Mesothelial cell of epicardium (in vitro differentiated cells): ENCODE results near the gene GLUD1. TPM values are rescaled to one million over a fixed set of nuclear protein-coding genes. Genes with fewer than 3 reads are reported as not detected.
"Not testable (repeated sequence)": the region's sequence is repeated elsewhere in the genome, so short reads cannot be mapped to it uniquely, and the experiment has no call there.

ENCODE experiments used
- DNase-seq, 2 experiments: peaks; one replicate each; pipeline ENCODE4 v3.0.0; 2021; ENCODE audit warnings: low spot score in 2 of 2; ENCODE audit not compliant: unreplicated experiment in 2 of 2
- H3K27ac Mint-ChIP-seq: 2 replicates; pipeline ENCODE4 v1.8.0; 2021; ENCODE audit warnings: mixed read lengths
- H3K27me3 Mint-ChIP-seq: 2 replicates; pipeline ENCODE4 v1.8.0; 2021; ENCODE audit warnings: low read depth, mixed read lengths
- H3K36me3 Mint-ChIP-seq: 2 replicates; pipeline ENCODE4 v1.8.0; 2021; ENCODE audit warnings: mixed read lengths
- H3K4me1 Mint-ChIP-seq: 2 replicates; pipeline ENCODE4 v1.8.0; 2021; ENCODE audit warnings: mixed read lengths
- H3K4me3 Mint-ChIP-seq: 2 replicates; pipeline ENCODE4 v1.8.0; 2021; ENCODE audit warnings: mild to moderate bottlenecking, moderate library complexity, mixed read lengths
- H3K9me3 Mint-ChIP-seq: 2 replicates; pipeline ENCODE4 v1.8.0; 2021; ENCODE audit warnings: mixed read lengths
- total RNA-seq: library from RNA; stranded (reverse); gene quantifications from 3 replicates; pipeline ENCODE4 v1.2.1, GENCODE V29; 2021
- TF ChIP-seq, protein P1 (sequence below): fragments of 200-600 bp; sonication (generic); IDR thresholded peaks from one replicate; pipeline ENCODE4 v1.5.0; 2021; ENCODE audit warnings: antibody characterized with exemption; ENCODE audit not compliant: unreplicated experiment

The GLUD1 gene
- total RNA-seq, 1 donor from 2014 or later = 52.3 TPM

- Mint-ChIP-seq H3K36me3 (peaks cover 31% of the 10 kb centered on the region), H3K9me3 (no peaks in the 10 kb centered on the region), H3K4me1 (peaks cover 4% of the 10 kb centered on the region), H3K4me3 (no peak overlapping the region), H3K27ac (no peak overlapping the region), H3K27me3 (no peaks in the 10 kb centered on the region)
- TF ChIP-seq, protein P1, sequence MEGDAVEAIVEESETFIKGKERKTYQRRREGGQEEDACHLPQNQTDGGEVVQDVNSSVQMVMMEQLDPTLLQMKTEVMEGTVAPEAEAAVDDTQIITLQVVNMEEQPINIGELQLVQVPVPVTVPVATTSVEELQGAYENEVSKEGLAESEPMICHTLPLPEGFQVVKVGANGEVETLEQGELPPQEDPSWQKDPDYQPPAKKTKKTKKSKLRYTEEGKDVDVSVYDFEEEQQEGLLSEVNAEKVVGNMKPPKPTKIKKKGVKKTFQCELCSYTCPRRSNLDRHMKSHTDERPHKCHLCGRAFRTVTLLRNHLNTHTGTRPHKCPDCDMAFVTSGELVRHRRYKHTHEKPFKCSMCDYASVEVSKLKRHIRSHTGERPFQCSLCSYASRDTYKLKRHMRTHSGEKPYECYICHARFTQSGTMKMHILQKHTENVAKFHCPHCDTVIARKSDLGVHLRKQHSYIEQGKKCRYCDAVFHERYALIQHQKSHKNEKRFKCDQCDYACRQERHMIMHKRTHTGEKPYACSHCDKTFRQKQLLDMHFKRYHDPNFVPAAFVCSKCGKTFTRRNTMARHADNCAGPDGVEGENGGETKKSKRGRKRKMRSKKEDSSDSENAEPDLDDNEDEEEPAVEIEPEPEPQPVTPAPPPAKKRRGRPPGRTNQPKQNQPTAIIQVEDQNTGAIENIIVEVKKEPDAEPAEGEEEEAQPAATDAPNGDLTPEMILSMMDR = no peak
- no peak for DNase-seq
Observed at GRCh38 chr10:87054373-87055295, 40.0 kb downstream of the GLUD1 start.

DNA sequence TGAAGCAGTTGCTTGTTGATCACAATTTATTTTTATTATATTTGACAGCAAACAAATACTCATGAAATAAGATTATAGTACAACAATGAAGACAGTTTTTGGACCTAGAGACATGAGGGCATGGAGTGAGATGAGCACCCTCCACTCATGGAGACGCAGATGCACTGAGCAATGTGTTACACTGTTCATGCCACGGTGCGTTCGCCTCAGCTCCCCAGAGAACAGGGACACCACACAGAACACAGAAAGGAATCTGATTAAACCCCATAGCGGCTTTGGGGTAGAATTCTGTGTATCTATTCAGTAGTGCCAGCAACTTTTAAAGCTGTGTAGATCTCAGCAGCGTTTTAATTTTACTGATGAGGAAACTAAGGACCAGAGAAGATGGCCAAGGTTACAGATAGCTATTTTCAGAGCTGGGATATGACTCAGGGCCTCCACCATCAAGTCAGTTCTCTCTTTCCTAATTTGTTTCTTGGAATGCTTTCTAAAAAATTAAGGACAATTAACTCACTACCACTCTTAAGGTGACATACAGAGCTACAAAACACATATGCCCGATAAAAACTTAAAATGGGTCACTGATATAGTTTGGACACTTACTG lies 41.0 kb downstream of the GLUD1 start:
- no peaks in the 10 kb centered on the region for H3K9me3 Mint-ChIP-seq
- no peak for DNase-seq
- no peaks in the 10 kb centered on the region for H3K27me3 Mint-ChIP-seq
- TF ChIP-seq, protein P1 = no peak
- no peak overlapping the region for H3K27ac Mint-ChIP-seq
- H3K36me3 Mint-ChIP-seq = peaks cover 26% of the 10 kb centered on the region
- peaks cover 4% of the 10 kb centered on the region for H3K4me1 Mint-ChIP-seq
- no peak overlapping the region for H3K4me3 Mint-ChIP-seq

GRCh38 chr10:87053111-87053510 lies 41.5 kb downstream of the GLUD1 start:
- Mint-ChIP-seq H3K36me3 (peaks cover 24% of the 10 kb centered on the region), H3K4me3 (no peak overlapping the region)

GRCh38 chr10:87045434-87045938 lies 49.2 kb downstream of the GLUD1 start:
- H3K4me3 Mint-ChIP-seq = no peak overlapping the region
- TF ChIP-seq, protein P1 = no peak
- H3K27me3 Mint-ChIP-seq = no peaks in the 10 kb centered on the region
- no peaks in the 10 kb centered on the region for H3K4me1 Mint-ChIP-seq
- DNase-seq = no peak
- H3K27ac Mint-ChIP-seq = no peak overlapping the region
- H3K9me3 Mint-ChIP-seq = no peaks in the 10 kb centered on the region
- H3K36me3 Mint-ChIP-seq = peaks cover 13% of the 10 kb centered on the region

More at GRCh38 chr10:87053111-87053510, 41.5 kb downstream of the GLUD1 start:
- DNase-seq = no peak
- Mint-ChIP-seq H3K27me3 (no peaks in the 10 kb centered on the region), H3K27ac (no peak overlapping the region), H3K4me1 (peaks cover 4% of the 10 kb centered on the region), H3K9me3 (no peaks in the 10 kb centered on the region)
- TF ChIP-seq, protein P1 = no peak

DNA sequence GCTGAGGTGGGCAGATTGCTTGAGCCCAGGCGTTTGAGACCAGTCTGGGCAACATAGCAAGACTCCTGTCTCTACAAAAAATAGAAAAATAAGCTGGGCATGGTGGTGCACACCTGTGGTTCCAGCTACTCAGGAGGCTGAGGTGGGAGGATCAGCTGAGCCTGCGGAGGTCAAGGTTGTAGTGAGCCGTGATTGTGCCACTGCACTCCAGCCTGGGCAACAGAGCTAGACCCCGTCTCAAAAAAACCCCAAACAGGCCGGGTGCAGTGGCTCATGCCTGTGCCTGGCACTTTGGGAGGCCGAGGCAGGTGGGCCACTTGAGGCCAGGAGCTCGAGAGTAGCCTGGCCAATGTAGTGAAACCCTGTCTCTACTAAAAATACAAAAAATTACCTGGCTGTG lies 51.1 kb downstream of the GLUD1 start:
- not testable (repeated sequence) for H3K9me3 Mint-ChIP-seq, H3K27me3 Mint-ChIP-seq, H3K4me3 Mint-ChIP-seq, H3K4me1 Mint-ChIP-seq, DNase-seq, H3K36me3 Mint-ChIP-seq, H3K27ac Mint-ChIP-seq

DNA sequence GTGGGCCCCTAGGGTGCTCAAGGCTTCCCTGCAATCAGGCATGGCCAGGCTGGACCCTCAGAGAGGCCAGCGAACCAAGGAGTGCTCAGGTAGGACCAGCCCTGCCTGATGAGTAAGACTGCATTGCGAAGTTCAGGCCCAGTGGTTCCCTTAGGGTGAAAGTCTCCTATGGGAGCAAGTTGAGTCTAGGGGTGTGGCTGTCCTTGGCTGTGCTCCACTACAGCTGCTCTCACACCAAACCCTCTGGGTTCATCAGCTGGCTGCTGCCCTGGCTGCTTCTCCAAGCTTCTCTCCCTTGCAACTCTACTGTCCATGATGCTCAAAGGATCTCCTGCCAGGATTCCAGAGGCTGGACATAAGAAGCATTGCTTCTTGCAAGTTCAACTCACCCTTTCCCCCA lies 55.9 kb downstream of the GLUD1 start:
- H3K27me3 Mint-ChIP-seq = peaks cover 6% of the 10 kb centered on the region
- no peaks in the 10 kb centered on the region for H3K36me3 Mint-ChIP-seq
- H3K4me3 Mint-ChIP-seq = no peak overlapping the region
- no peak for DNase-seq
- H3K27ac Mint-ChIP-seq = no peak overlapping the region
- no peaks in the 10 kb centered on the region for H3K4me1 Mint-ChIP-seq
- TF ChIP-seq, protein P1 = no peak
- H3K9me3 Mint-ChIP-seq = no peaks in the 10 kb centered on the region
